SK-N-SH (cell line): ENCODE measurements around the gene MTHFD1L. TPM values are rescaled to one million over a fixed set of nuclear protein-coding genes. Genes with fewer than 3 reads are reported as not detected.

Experiments
- CTCF ChIA-PET: fragments of 300-600, 350-600 bp; formaldehyde crosslinking; extraction: SDS; loops from one replicate; lab custom pipeline; 2021; lab: Yijun Ruan, JAX
- POLR2A ChIA-PET: fragments of 350-600 bp; sonication (Branson Sonifier 250); formaldehyde crosslinking; extraction: SDS; loops from one replicate; lab custom pipeline; 2020; ENCODE audit warnings: antibody characterized with exemption, inconsistent platforms; lab: Yijun Ruan, JAX
- DNase-seq: peaks from one replicate; pipeline ENCODE4 v3.0.0; 2012
- H2AFZ ChIP-seq: fragments of 200-600 bp; sonication (generic); 2 replicates; pipeline ENCODE4 v1.8.1; 2016; ENCODE audit warnings: antibody characterized with exemption, mild to moderate bottlenecking, low read depth
- H3F3A ChIP-seq: fragments of 200-600 bp; sonication (generic); replicated peaks from 2 replicates; pipeline ENCODE3; 2016; ENCODE audit warnings: antibody characterized with exemption, mild to moderate bottlenecking; ENCODE audit not compliant: insufficient read depth
- H3K27ac ChIP-seq, 2 experiments: fragments of 200-500 bp in 1 of 2; fragments of 200-600 bp in 1 of 2; sonication (Bioruptor generic) in 1 of 2; sonication (generic), shearing (Covaris generic) in 1 of 2; 2 replicates each; pipeline versions ENCODE4 v1.5.1 to v1.6.1; 2014 to 2016; ENCODE audit warnings: low read depth in 2 of 2, inconsistent platforms in 1 of 2, low read length in 1 of 2, mild to moderate bottlenecking in 1 of 2, mixed read lengths in 1 of 2
- H3K27me3 ChIP-seq: fragments of 200-600 bp; sonication (generic), shearing (Covaris generic); 2 replicates; pipeline ENCODE4 v1.6.1; 2016; ENCODE audit warnings: mixed run types; ENCODE audit not compliant: insufficient read depth
- H3K36me3 ChIP-seq, 2 experiments: fragments of 200-500 bp in 1 of 2; fragments of 200-600 bp in 1 of 2; sonication (Bioruptor generic) in 1 of 2; sonication (generic) in 1 of 2; replicated peaks in 1 of 2; 2 replicates each; pipeline versions ENCODE3 to v1.5.1; 2014 to 2016; ENCODE audit warnings: low read length in 1 of 2, mild to moderate bottlenecking in 1 of 2; ENCODE audit not compliant: insufficient read depth in 2 of 2, control insufficient read depth in 1 of 2
- H3K4me1 ChIP-seq, 2 experiments: fragments of 200-500 bp in 1 of 2; fragments of 200-600 bp in 1 of 2; sonication (Bioruptor generic) in 1 of 2; sonication (generic), shearing (Covaris generic) in 1 of 2; 2 replicates each; pipeline versions ENCODE4 v1.5.1 to v1.6.1; 2014 to 2016; ENCODE audit warnings: low read depth in 1 of 2, low read length in 1 of 2, mixed run types in 1 of 2; ENCODE audit not compliant: insufficient read depth in 2 of 2, control insufficient read depth in 1 of 2
- H3K4me2 ChIP-seq: fragments of 200-600 bp; sonication (generic), shearing (Covaris generic); 2 replicates; pipeline ENCODE4 v1.6.1; 2017; ENCODE audit warnings: mixed run types
- H3K4me3 ChIP-seq, 2 experiments: fragments of 200-500 bp in 1 of 2; fragments of 200-600 bp in 1 of 2; sonication (Bioruptor generic) in 1 of 2; sonication (generic), shearing (Covaris generic) in 1 of 2; 2 replicates each; pipeline versions ENCODE4 v1.5.1 to v1.8.1; 2014 to 2016; ENCODE audit warnings: low read depth in 2 of 2, inconsistent platforms in 1 of 2, low read length in 1 of 2, mild to moderate bottlenecking in 1 of 2, mixed read lengths in 1 of 2, moderate library complexity in 1 of 2
- H3K79me2 ChIP-seq: fragments of 200-600 bp; sonication (generic); 2 replicates; pipeline ENCODE4 v1.8.1; 2017; ENCODE audit warnings: mild to moderate bottlenecking; ENCODE audit not compliant: insufficient read depth
- H3K9ac ChIP-seq: fragments of 200-600 bp; sonication (generic); 2 replicates; pipeline ENCODE4 v1.6.1; 2017; ENCODE audit warnings: mixed run types
- H3K9me2 ChIP-seq: fragments of 200-600 bp; sonication (generic); 2 replicates; pipeline ENCODE4 v1.6.1; 2017; ENCODE audit warnings: mixed run types
- H3K9me3 ChIP-seq: fragments of 200-600 bp; sonication (generic); 2 replicates; pipeline ENCODE4 v1.6.1; 2017; ENCODE audit warnings: mixed run types, mild to moderate bottlenecking, moderate library complexity
- H4K20me1 ChIP-seq: fragments of 200-600 bp; sonication (generic); 2 replicates; pipeline ENCODE4 v1.6.1; 2017; ENCODE audit warnings: mild to moderate bottlenecking, mixed run types; ENCODE audit not compliant: insufficient read depth
- CHD2 ChIP-seq: fragments of 150-350 bp; IDR thresholded peaks from 2 replicates; pipeline ENCODE4 v1.6.1; 2018; ENCODE audit warnings: low read length; ENCODE audit not compliant: partially characterized antibody
- EP300 ChIP-seq, 2 experiments: IDR thresholded peaks; 2 replicates each; pipeline versions ENCODE4 v1.4.0 to v1.6.1; 2012; ENCODE audit warnings: borderline replicate concordance in 1 of 2, low read depth in 1 of 2, low read length in 1 of 2
- FOSL2 ChIP-seq: IDR thresholded peaks from 2 replicates; pipeline ENCODE4 v1.4.0; 2012; ENCODE audit warnings: low read depth, mild to moderate bottlenecking, moderate library complexity, borderline replicate concordance
- FOXJ3 ChIP-seq: sonication (generic); formaldehyde crosslinking; IDR thresholded peaks from 2 replicates; pipeline ENCODE4 v1.5.1; 2020; ENCODE audit warnings: mild to moderate bottlenecking, missing genetic modification reagents
- FOXM1 ChIP-seq: IDR thresholded peaks from 2 replicates; pipeline ENCODE4 v1.4.0; 2012; ENCODE audit warnings: low read depth, mild to moderate bottlenecking
- GABPA ChIP-seq: IDR thresholded peaks from 2 replicates; pipeline ENCODE4 v1.4.0; 2012; ENCODE audit warnings: low read depth, mild to moderate bottlenecking
- GATA2 ChIP-seq: sonication (generic); formaldehyde crosslinking; IDR thresholded peaks from 2 replicates; pipeline ENCODE4 v1.5.0; 2020; ENCODE audit warnings: mild to moderate bottlenecking, missing genetic modification reagents
- MXI1 ChIP-seq: IDR thresholded peaks from 2 replicates; pipeline ENCODE4 v1.6.1; 2012; ENCODE audit warnings: mild to moderate bottlenecking, low read depth, low read length, improper control_type of control experiment
- NRF1 ChIP-seq: IDR thresholded peaks from 2 replicates; pipeline ENCODE4 v1.6.1; 2012; ENCODE audit warnings: low read depth, mild to moderate bottlenecking, low read length
- POLR2AphosphoS5 ChIP-seq: IDR thresholded peaks from 2 replicates; pipeline ENCODE4 v1.6.1; 2012; ENCODE audit warnings: low read depth, low read length
- RXRA ChIP-seq: IDR thresholded peaks from 2 replicates; pipeline ENCODE4 v1.4.0; 2012; ENCODE audit warnings: low read depth, mild to moderate bottlenecking, borderline replicate concordance
- SIN3A ChIP-seq: IDR thresholded peaks from 2 replicates; pipeline ENCODE4 v1.6.1; 2012; ENCODE audit warnings: low read depth, mild to moderate bottlenecking, low read length, moderate library complexity, borderline replicate concordance
- TAF1 ChIP-seq: IDR thresholded peaks from 2 replicates; pipeline ENCODE4 v1.6.1; 2012; ENCODE audit warnings: low read depth, mild to moderate bottlenecking, low read length, moderate library complexity, borderline replicate concordance
- USF1 ChIP-seq: IDR thresholded peaks from 2 replicates; pipeline ENCODE4 v1.4.0; 2012; ENCODE audit warnings: low read depth, borderline replicate concordance
- WGBS: methylation state at CpG from one replicate; pipeline ENCODE4 v1.1.6; 2017; ENCODE audit warnings: low lambda C conversion rate; 5-methylcytosine and 5-hydroxymethylcytosine counted together
- polyA plus RNA-seq, 3 experiments: library from polyadenylated mRNA; depleted of rRNA; stranded (reverse); fragments of >200 nt; gene quantifications; 2 replicates each; pipeline ENCODE4 v1.2.3, GENCODE V29; 2012
- TF ChIP-seq, protein P1 (sequence below): IDR thresholded peaks from 2 replicates; pipeline ENCODE4 v1.4.0; 2012; ENCODE audit warnings: low read depth, borderline replicate concordance
- TF ChIP-seq, protein P2 (sequence below): fragments of 150-350 bp; IDR thresholded peaks from 2 replicates; pipeline ENCODE4 v1.6.1; 2016; ENCODE audit warnings: mild to moderate bottlenecking, low read depth, low read length
- TF ChIP-seq, protein P3 (sequence below): IDR thresholded peaks from 2 replicates; pipeline ENCODE4 v1.4.0; 2012; ENCODE audit warnings: low read depth

Gene MTHFD1L
- polyA plus RNA-seq, 1 of the 3 experiments (the other 2 are of a cell fraction) = 37.0 TPM

DNA sequence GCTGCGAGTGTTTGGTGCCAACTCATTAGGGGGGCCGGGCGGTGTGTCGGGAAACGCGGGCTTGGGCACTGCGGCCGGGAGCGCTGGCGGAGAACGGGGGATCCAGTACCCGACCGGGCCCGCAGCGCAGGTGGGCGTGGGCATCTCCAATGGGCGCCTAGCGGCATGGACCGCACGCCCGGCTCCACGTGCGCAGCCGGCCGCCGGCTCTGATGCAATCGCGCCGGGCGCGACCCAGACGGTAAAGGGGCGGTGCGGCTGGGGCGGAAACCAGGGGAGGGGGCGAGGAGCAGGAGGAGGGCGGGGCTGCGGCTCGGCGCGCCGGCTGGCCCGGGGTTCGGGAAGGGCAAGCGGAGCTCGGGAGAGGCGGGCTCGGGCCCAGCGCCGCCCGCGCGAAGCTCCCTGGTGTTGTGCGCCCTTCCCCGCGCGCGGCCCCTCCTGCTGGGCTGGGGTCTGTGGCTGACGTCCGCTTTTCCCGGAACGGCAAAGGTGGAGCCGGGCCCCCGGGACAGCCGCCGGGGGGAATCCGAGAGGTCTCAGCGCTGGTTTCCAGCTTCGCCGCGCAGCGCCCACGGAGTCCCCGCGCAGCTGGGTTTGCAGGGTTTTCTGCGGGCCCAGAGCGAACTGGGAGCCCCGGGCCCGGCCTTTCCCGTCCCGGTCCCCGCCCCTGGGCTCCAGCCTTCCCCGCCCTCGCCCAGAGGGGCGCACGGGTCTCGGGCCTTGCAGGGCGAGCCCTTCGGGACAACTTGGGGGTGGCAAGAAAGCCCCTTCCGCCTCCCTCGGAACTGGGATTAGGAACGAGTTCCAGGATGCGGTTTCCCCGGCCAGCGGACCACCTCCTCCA is 867 bp downstream of the MTHFD1L start:
- Histone ChIP-seq H3K27me3 (no peaks in the 10 kb centered on the region), H3K36me3 (peaks cover 0 to 10% of the 10 kb centered on the region in 2 experiments), H3K4me3 (peak overlapping the region; percentile 64 to 75), H4K20me1 (peaks cover 14% of the 10 kb centered on the region), H3K9me2 (no peaks in the 10 kb centered on the region), H3K9me3 (no peaks in the 10 kb centered on the region), H3K4me2 (peak overlapping the region; percentile 92), H3K4me1 (peaks cover 0 to 11% of the 10 kb centered on the region in 2 experiments; a peak in 2 of 4 replicates), H3K27ac (peak overlapping the region; percentile 89 to 95), H3K9ac (peak overlapping the region; percentile 98), H3K79me2 (peaks cover 51% of the 10 kb centered on the region), H3F3A (peaks cover 5% of the 10 kb centered on the region), H2AFZ (0 out of 2 replicates have a peak overlapping the region, but pooled peaks have one; percentile 46)
- TF ChIP-seq GATA2 (peak; percentile 77), TAF1 (peak; percentile 47; the same call in 1 of the 2 replicates), MXI1 (peak; percentile 100), EP300 (IDR thresholded peaks at IDR 0.05; ENCODE audit: borderline replicate concordance in 1 of 2, low read depth in 1 of 2, low read length in 1 of 2) (peak in 1 of 2 experiments; percentile 19; a peak in 1 of 4 replicates), RXRA (peak; percentile 30; the same call in 1 of the 2 replicates), FOXM1 (no peak), GABPA (peak; percentile 32; the same call in 1 of the 2 replicates), SIN3A (peak; percentile 96; the same call in 1 of the 2 replicates), USF1 (peak; percentile 50), CHD2 (peak; percentile 56), FOSL2 (no peak), FOXJ3 (CRISPR knock-in tag) (no peak), POLR2AphosphoS5 (peak; percentile 65; the same call in 1 of the 2 replicates), NRF1 (peak; percentile 32)
- TF ChIP-seq, protein P1, sequence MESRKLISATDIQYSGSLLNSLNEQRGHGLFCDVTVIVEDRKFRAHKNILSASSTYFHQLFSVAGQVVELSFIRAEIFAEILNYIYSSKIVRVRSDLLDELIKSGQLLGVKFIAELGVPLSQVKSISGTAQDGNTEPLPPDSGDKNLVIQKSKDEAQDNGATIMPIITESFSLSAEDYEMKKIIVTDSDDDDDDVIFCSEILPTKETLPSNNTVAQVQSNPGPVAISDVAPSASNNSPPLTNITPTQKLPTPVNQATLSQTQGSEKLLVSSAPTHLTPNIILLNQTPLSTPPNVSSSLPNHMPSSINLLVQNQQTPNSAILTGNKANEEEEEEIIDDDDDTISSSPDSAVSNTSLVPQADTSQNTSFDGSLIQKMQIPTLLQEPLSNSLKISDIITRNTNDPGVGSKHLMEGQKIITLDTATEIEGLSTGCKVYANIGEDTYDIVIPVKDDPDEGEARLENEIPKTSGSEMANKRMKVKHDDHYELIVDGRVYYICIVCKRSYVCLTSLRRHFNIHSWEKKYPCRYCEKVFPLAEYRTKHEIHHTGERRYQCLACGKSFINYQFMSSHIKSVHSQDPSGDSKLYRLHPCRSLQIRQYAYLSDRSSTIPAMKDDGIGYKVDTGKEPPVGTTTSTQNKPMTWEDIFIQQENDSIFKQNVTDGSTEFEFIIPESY = peak; percentile 49; the same call in 1 of the 2 replicates
- TF ChIP-seq, protein P2, sequence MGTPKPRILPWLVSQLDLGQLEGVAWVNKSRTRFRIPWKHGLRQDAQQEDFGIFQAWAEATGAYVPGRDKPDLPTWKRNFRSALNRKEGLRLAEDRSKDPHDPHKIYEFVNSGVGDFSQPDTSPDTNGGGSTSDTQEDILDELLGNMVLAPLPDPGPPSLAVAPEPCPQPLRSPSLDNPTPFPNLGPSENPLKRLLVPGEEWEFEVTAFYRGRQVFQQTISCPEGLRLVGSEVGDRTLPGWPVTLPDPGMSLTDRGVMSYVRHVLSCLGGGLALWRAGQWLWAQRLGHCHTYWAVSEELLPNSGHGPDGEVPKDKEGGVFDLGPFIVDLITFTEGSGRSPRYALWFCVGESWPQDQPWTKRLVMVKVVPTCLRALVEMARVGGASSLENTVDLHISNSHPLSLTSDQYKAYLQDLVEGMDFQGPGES = no peak
- TF ChIP-seq, protein P3, sequence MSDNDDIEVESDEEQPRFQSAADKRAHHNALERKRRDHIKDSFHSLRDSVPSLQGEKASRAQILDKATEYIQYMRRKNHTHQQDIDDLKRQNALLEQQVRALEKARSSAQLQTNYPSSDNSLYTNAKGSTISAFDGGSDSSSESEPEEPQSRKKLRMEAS = peak; percentile 98
- DNase-seq = peak; percentile 97
- CTCF ChIA-PET = interaction anchor here (0.9 to 2.4 kb wide), 11 partner anchors 10 to 523 kb away, joined by 4 to 35 read pairs (median 7); no protein-coding TSS in a partner anchor
- WGBS = 0% methylated on average over 11 of the region's 95 CpGs
- POLR2A ChIA-PET = interaction anchor here (1.6 kb wide), 1 partner anchor 14 kb away, joined by 3 read pairs; no protein-coding TSS in a partner anchor
